Activated T-cell treated with anti-CD3 and anti-CD28 coated beads, Interleukin-2, amount 50 U/mL, for 1 hour (primary cell): ENCODE results near the gene PDS5B.

Experiments
- DNase-seq: peaks from one replicate; pipeline ENCODE4 v3.0.0-alpha.2; 2020

The PDS5B gene

GRCh38 chr13:32733690-32734089 is 147.4 kb downstream of the PDS5B start:
- no peak for DNase-seq

- DNase-seq = no peak
Measured at GRCh38 chr13:32734511-32734910, 148.3 kb downstream of the PDS5B start.

- DNase-seq = no peak
Measured at GRCh38 chr13:32735859-32736258, 149.6 kb downstream of the PDS5B start.

GRCh38 chr13:32736648-32737047 is 150.4 kb downstream of the PDS5B start:
- no peak for DNase-seq

GRCh38 chr13:32737111-32737571 is 150.9 kb downstream of the PDS5B start:
- no peak for DNase-seq

- no peak for DNase-seq
Measured at GRCh38 chr13:32737679-32738078, 151.4 kb downstream of the PDS5B start.

- DNase-seq = no peak
Measured at GRCh38 chr13:32745509-32745908, 159.3 kb downstream of the PDS5B start.

GRCh38 chr13:32746474-32746873 is 160.2 kb downstream of the PDS5B start:
- DNase-seq = no peak

GRCh38 chr13:32748305-32748704 is 162.1 kb downstream of the PDS5B start:
- DNase-seq = no peak

GRCh38 chr13:32751340-32751739 is 165.1 kb downstream of the PDS5B start:
- no peak for DNase-seq

GRCh38 chr13:32752311-32752710 is 166.1 kb downstream of the PDS5B start:
- DNase-seq = no peak

GRCh38 chr13:32752997-32753606 is 166.8 kb downstream of the PDS5B start:
- no peak for DNase-seq

GRCh38 chr13:32754179-32754578 is 167.9 kb downstream of the PDS5B start:
- no peak for DNase-seq

GRCh38 chr13:32759152-32759551 is 172.9 kb downstream of the PDS5B start:
- DNase-seq = no peak

GRCh38 chr13:32761472-32761871 is 175.2 kb downstream of the PDS5B start:
- no peak for DNase-seq

GRCh38 chr13:32779119-32779518 is 192.9 kb downstream of the PDS5B start:
- DNase-seq = no peak

GRCh38 chr13:32781906-32782305 is 195.7 kb downstream of the PDS5B start:
- no peak for DNase-seq

- no peak for DNase-seq
Measured at GRCh38 chr13:32783067-32783466, 196.8 kb downstream of the PDS5B start.

GRCh38 chr13:32790731-32791130 is 204.5 kb downstream of the PDS5B start:
- no peak for DNase-seq

- no peak for DNase-seq
Measured at GRCh38 chr13:32791545-32792172, 205.4 kb downstream of the PDS5B start.

GRCh38 chr13:32796754-32797153 is 210.5 kb downstream of the PDS5B start:
- DNase-seq = no peak

GRCh38 chr13:32802159-32802558 is 215.9 kb downstream of the PDS5B start:
- DNase-seq = no peak

GRCh38 chr13:32804673-32805230 is 218.5 kb downstream of the PDS5B start:
- DNase-seq = no peak

GRCh38 chr13:32811297-32811800 is 225.1 kb downstream of the PDS5B start:
- no peak for DNase-seq
